HPDE6-E6E7 (cell line): ENCODE results near the gene THSD1.
"Not testable (repeated sequence)": the region's sequence is repeated elsewhere in the genome, so short reads cannot be mapped to it uniquely, and the experiment has no call there.

ENCODE experiments used
- DNase-seq: peaks from one replicate; pipeline ENCODE4 v3.0.0; 2011; ENCODE audit warnings: missing footprints; ENCODE audit errors: extremely low spot score

Gene THSD1

GRCh38 chr13:52408071-52408658, 2.2 kb upstream of the THSD1 start:
- not testable (repeated sequence) for DNase-seq

- not testable (repeated sequence) for DNase-seq
Measured at GRCh38 chr13:52407436-52407835, 1.5 kb upstream of the THSD1 start.

GRCh38 chr13:52406629-52407028, 657 bp upstream of the THSD1 start:
- no peak for DNase-seq

GRCh38 chr13:52405369-52405766, 604 bp downstream of the THSD1 start:
- no peak for DNase-seq

GRCh38 chr13:52399708-52400107, 6.3 kb downstream of the THSD1 start:
- no peak for DNase-seq

- DNase-seq: no peak
Measured at GRCh38 chr13:52399046-52399445, 6.9 kb downstream of the THSD1 start.

GRCh38 chr13:52395704-52396103, 10.3 kb downstream of the THSD1 start:
- DNase-seq: no peak

- DNase-seq: no peak
Measured at GRCh38 chr13:52394586-52394985, 11.4 kb downstream of the THSD1 start.

- no peak for DNase-seq
Measured at GRCh38 chr13:52393572-52394357, 12.2 kb downstream of the THSD1 start.

- DNase-seq: no peak
Measured at GRCh38 chr13:52387721-52388120, 18.3 kb downstream of the THSD1 start.

GRCh38 chr13:52385870-52386269, 20.1 kb downstream of the THSD1 start:
- no peak for DNase-seq

GRCh38 chr13:52383366-52383765, 22.6 kb downstream of the THSD1 start:
- no peak for DNase-seq

- no peak for DNase-seq
Measured at GRCh38 chr13:52378312-52378711, 27.7 kb downstream of the THSD1 start.

GRCh38 chr13:52377898-52378297, 28.1 kb downstream of the THSD1 start:
- DNase-seq: no peak

- DNase-seq: no peak
Measured at GRCh38 chr13:52374873-52375411, 31.0 kb downstream of the THSD1 start.

GRCh38 chr13:52374389-52374788, 31.6 kb downstream of the THSD1 start:
- no peak for DNase-seq

- DNase-seq: not testable (repeated sequence)
Measured at GRCh38 chr13:52373277-52373676, 32.7 kb downstream of the THSD1 start.

- DNase-seq: peak; percentile 9
Measured at GRCh38 chr13:52371736-52372247, 34.2 kb downstream of the THSD1 start.

- DNase-seq: no peak
Measured at GRCh38 chr13:52366291-52366690, 39.7 kb downstream of the THSD1 start.

GRCh38 chr13:52362169-52362887, 43.6 kb downstream of the THSD1 start:
- not testable (repeated sequence) for DNase-seq

GRCh38 chr13:52361225-52361624, 44.7 kb downstream of the THSD1 start:
- DNase-seq: no peak

- no peak for DNase-seq
Measured at GRCh38 chr13:52359534-52359933, 46.4 kb downstream of the THSD1 start.
